NT2/D1 (cell line): ENCODE results near the gene DCP2.

ENCODE experiments used
- SUZ12 ChIP-seq: IDR thresholded peaks from 2 replicates; pipeline ENCODE4 v1.6.1; 2011; ENCODE audit not compliant: insufficient read length, insufficient read depth; ENCODE audit errors: extremely low read depth
- YY1 ChIP-seq: IDR thresholded peaks from 2 replicates; pipeline ENCODE4 v1.6.1; 2011; ENCODE audit not compliant: insufficient read length, insufficient read depth
- ZNF274 ChIP-seq: IDR thresholded peaks from 2 replicates; pipeline ENCODE4 v1.6.1; 2011; ENCODE audit warnings: mild to moderate bottlenecking, low read depth, low read length

DNA sequence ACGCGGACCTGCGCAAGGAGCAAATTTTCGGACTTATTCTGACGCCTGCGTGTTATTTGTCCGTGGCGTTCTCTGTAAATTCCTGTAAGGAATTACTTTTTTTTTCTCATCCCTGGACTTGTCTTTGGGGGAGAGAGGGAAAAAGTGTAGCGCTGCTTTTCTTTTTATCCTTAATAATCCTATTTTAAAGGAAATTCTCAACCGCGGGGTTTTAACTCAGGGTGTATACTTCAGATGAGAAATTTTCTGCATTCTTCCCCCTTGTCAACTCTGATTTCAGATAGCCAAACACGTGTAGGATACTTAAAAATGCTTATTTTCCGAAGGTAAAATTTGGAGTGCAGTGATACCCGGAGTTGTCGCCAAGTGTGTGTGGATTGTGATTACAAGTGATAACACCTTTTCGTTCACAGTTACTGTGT, 853 bp downstream of the DCP2 start:
- TF ChIP-seq SUZ12, result no peak
- no peak for TF ChIP-seq YY1
- TF ChIP-seq ZNF274, result no peak
